ENCODE measurements around the gene SAMD3.
"Not testable (repeated sequence)": the region's sequence is repeated elsewhere in the genome, so short reads cannot be mapped to it uniquely, and the experiment has no call there.

SAMD3 gene

GRCh38 chr6:130222775-130223174, at the start of gene SAMD3:
Gene SAMD3 (minus strand): TSS chr6:130222951. CDS start chr6:130215273, 7,678 bp downstream.
- Histone ChIP-seq H3K27me3 (replicated peaks; ENCODE audit: control insufficient read depth, insufficient read depth, low read length) (no peaks in the 10 kb centered on the region), H3K4me3 (replicated peaks; ENCODE audit: low read depth, low read length) (no peak within 1 kb of the TSS), H3K36me3 (ENCODE audit: control insufficient read depth, insufficient read depth, low read length) (no peaks in the 10 kb centered on the region)
- no peak for DNase-seq (ENCODE audit: extremely low read depth, insufficient read length)
- TF ChIP-seq, protein P1, sequence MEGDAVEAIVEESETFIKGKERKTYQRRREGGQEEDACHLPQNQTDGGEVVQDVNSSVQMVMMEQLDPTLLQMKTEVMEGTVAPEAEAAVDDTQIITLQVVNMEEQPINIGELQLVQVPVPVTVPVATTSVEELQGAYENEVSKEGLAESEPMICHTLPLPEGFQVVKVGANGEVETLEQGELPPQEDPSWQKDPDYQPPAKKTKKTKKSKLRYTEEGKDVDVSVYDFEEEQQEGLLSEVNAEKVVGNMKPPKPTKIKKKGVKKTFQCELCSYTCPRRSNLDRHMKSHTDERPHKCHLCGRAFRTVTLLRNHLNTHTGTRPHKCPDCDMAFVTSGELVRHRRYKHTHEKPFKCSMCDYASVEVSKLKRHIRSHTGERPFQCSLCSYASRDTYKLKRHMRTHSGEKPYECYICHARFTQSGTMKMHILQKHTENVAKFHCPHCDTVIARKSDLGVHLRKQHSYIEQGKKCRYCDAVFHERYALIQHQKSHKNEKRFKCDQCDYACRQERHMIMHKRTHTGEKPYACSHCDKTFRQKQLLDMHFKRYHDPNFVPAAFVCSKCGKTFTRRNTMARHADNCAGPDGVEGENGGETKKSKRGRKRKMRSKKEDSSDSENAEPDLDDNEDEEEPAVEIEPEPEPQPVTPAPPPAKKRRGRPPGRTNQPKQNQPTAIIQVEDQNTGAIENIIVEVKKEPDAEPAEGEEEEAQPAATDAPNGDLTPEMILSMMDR (IDR thresholded peaks at IDR 0.05; ENCODE audit: insufficient read depth, low read length, poor library complexity, severe bottlenecking) = no peak

GRCh38 chr6:130269969-130270635, 47.4 kb upstream of the SAMD3 start:
- no peak overlapping the region for H3K4me3 ChIP-seq (replicated peaks; ENCODE audit: low read depth, low read length)
- no peaks in the 10 kb centered on the region for H3K36me3 ChIP-seq (ENCODE audit: control insufficient read depth, insufficient read depth, low read length)

DNA sequence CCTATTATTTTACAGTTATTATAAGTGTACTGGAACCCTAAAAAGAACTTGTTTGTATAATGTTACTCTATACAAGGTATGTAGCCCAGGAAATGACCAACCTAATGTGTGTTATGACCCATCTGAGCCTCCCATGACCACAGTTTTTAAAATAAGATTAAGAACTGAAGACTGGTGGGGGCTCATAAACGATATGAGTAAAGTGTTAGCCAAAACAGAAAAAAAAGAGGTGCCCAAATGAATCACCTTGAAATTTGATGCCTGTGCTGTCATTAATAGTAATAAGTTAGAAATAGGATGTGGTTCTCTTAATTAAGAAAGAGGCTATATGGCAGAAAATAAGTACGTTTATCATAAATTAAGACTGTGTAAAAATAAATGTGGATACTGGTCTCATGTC, 42.8 kb upstream of the SAMD3 start:
- DNase-seq (ENCODE audit: extremely low read depth, insufficient read length); H3K4me3 ChIP-seq (replicated peaks; ENCODE audit: low read depth, low read length); H3K27me3 ChIP-seq (replicated peaks; ENCODE audit: control insufficient read depth, insufficient read depth, low read length); H3K36me3 ChIP-seq (ENCODE audit: control insufficient read depth, insufficient read depth, low read length): not testable (repeated sequence)

More at GRCh38 chr6:130269969-130270635, 47.4 kb upstream of the SAMD3 start:
- peak; percentile 61 for DNase-seq (ENCODE audit: extremely low read depth, insufficient read length)
- TF ChIP-seq, protein P1 (IDR thresholded peaks at IDR 0.05; ENCODE audit: insufficient read depth, low read length, poor library complexity, severe bottlenecking) = no peak
- no peaks in the 10 kb centered on the region for H3K27me3 ChIP-seq (replicated peaks; ENCODE audit: control insufficient read depth, insufficient read depth, low read length)

GRCh38 chr6:130262008-130262407, 39.3 kb upstream of the SAMD3 start:
- TF ChIP-seq, protein P1 (IDR thresholded peaks at IDR 0.05; ENCODE audit: insufficient read depth, low read length, poor library complexity, severe bottlenecking) = no peak
- Histone ChIP-seq H3K27me3 (replicated peaks; ENCODE audit: control insufficient read depth, insufficient read depth, low read length) (no peaks in the 10 kb centered on the region), H3K4me3 (replicated peaks; ENCODE audit: low read depth, low read length) (peak overlapping the region; percentile 62), H3K36me3 (ENCODE audit: control insufficient read depth, insufficient read depth, low read length) (no peaks in the 10 kb centered on the region)
- DNase-seq (ENCODE audit: extremely low read depth, insufficient read length) = no peak

DNA sequence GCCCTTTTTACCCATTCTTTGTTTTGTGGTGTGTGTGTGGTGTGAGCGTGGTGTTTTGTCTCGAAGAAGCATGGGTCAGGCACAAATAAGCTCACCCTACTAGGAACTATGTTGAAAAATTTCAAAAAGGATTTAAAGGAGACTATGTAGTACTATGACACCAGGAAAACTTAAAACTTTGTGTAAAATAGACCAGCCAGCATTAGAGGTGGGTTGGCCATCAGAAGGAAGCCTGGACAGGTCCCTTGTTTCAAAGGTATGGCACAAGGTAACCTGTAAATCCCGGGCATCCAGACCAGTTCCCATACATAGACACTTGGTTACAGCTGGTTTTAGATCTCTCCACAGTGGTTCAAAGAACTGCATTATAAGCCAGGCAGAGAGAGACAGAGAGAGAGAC, 38.8 kb upstream of the SAMD3 start:
- H3K36me3 ChIP-seq (ENCODE audit: control insufficient read depth, insufficient read depth, low read length); DNase-seq (ENCODE audit: extremely low read depth, insufficient read length); H3K27me3 ChIP-seq (replicated peaks; ENCODE audit: control insufficient read depth, insufficient read depth, low read length): not testable (repeated sequence)
- peak overlapping the region; percentile 62 for H3K4me3 ChIP-seq (replicated peaks; ENCODE audit: low read depth, low read length)

DNA sequence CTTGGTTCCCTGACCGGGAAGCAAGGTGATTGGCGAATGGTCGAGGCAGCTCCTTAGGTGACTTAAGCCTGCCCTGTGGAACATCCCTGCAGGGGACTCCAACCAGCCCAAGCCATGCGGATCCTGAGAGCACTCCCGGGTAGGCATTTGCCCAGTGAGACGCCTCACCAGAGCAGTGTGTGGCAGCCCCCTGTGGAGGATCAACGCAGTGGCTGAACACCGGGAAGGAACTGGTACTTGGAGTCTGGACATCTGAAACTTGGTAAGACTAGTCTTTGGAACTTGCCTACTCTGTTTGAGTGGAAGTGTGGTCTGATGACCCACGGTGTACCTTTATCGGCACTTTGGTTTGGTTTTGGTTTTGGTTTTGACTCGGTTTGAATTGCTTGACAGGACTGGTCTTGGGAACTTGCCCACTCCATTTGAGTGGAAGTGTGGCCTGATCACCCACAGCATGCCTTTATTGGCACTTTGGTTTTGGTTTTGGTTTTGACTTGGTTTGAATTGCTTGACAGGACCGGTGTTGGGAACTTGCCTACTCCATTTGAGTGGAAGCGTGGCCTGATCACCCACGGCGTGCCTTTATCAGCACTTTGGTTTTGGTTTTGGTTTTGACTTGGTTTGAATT, 38.0 kb upstream of the SAMD3 start:
- H3K36me3 ChIP-seq (ENCODE audit: control insufficient read depth, insufficient read depth, low read length); H3K27me3 ChIP-seq (replicated peaks; ENCODE audit: control insufficient read depth, insufficient read depth, low read length): not testable (repeated sequence)
- peak overlapping the region; percentile 62 for H3K4me3 ChIP-seq (replicated peaks; ENCODE audit: low read depth, low read length)
- DNase-seq (ENCODE audit: extremely low read depth, insufficient read length) = peak; percentile 73

- H3K4me3 ChIP-seq (replicated peaks; ENCODE audit: low read depth, low read length) = peak overlapping the region; percentile 62
These were observed 37.3 kb upstream of the SAMD3 start for GRCh38 chr6:130260050-130260462.

More at GRCh38 chr6:130260050-130260462, 37.3 kb upstream of the SAMD3 start:
- H3K27me3 ChIP-seq (replicated peaks; ENCODE audit: control insufficient read depth, insufficient read depth, low read length); H3K36me3 ChIP-seq (ENCODE audit: control insufficient read depth, insufficient read depth, low read length): not testable (repeated sequence)
- DNase-seq (ENCODE audit: extremely low read depth, insufficient read length) = peak; percentile 41

Measured in GM06990 (cell line).